ENCODE results near the gene GSG1L2.

The GSG1L2 gene

GRCh38 chr17:9855036-9855435, 33.2 kb upstream of the GSG1L2 start:
- DNase-seq (ENCODE audit: insufficient read length, low spot score) (no peak), FAIRE-seq (no peak)
- TF ChIP-seq CTCF (IDR thresholded peaks at IDR 0.05; ENCODE audit: insufficient read depth, missing control alignments): no peak

GRCh38 chr17:9854255-9854654, 32.4 kb upstream of the GSG1L2 start:
- DNase-seq (ENCODE audit: insufficient read length, low spot score) (no peak), FAIRE-seq (no peak)
- no peak for TF ChIP-seq CTCF (IDR thresholded peaks at IDR 0.05; ENCODE audit: insufficient read depth, missing control alignments)

GRCh38 chr17:9850151-9850550, 28.3 kb upstream of the GSG1L2 start:
- no peak for FAIRE-seq
- TF ChIP-seq CTCF (IDR thresholded peaks at IDR 0.05; ENCODE audit: insufficient read depth, missing control alignments): no peak
- DNase-seq (ENCODE audit: insufficient read length, low spot score): no peak

GRCh38 chr17:9845306-9845705, 23.4 kb upstream of the GSG1L2 start:
- TF ChIP-seq CTCF (IDR thresholded peaks at IDR 0.05; ENCODE audit: insufficient read depth, missing control alignments): no peak
- FAIRE-seq (no peak), DNase-seq (ENCODE audit: insufficient read length, low spot score) (no peak)

- DNase-seq (ENCODE audit: insufficient read length, low spot score): no peak
- no peak for FAIRE-seq
Measured at GRCh38 chr17:9844153-9844552, 22.3 kb upstream of the GSG1L2 start.

GRCh38 chr17:9843152-9844010, 21.5 kb upstream of the GSG1L2 start:
- FAIRE-seq (no peak), DNase-seq (ENCODE audit: insufficient read length, low spot score) (no peak)

More at GRCh38 chr17:9844153-9844552, 22.3 kb upstream of the GSG1L2 start:
- TF ChIP-seq CTCF (IDR thresholded peaks at IDR 0.05; ENCODE audit: insufficient read depth, missing control alignments): no peak

More at GRCh38 chr17:9843152-9844010, 21.5 kb upstream of the GSG1L2 start:
- TF ChIP-seq CTCF (IDR thresholded peaks at IDR 0.05; ENCODE audit: insufficient read depth, missing control alignments): no peak
